Keratinocyte (primary cell): ENCODE measurements around the gene ZC3H18. TPM values are rescaled to one million over a fixed set of nuclear protein-coding genes. Genes with fewer than 3 reads are reported as not detected.

Source experiments
- DNase-seq: peaks from one replicate; pipeline ENCODE4 v3.0.0-alpha.2; 2011; ENCODE audit warnings: low read depth, missing footprints, low spot score
- FAIRE-seq: peaks from 2 replicates; lab custom pipeline; 2011; peaks lifted over from hg19 to GRCh38; lab: Jason Lieb, UNC
- H2AFZ ChIP-seq: 2 replicates; pipeline ENCODE4 v1.6.0; 2012; ENCODE audit warnings: low read length, control low read depth, inconsistent platforms; ENCODE audit not compliant: control insufficient read depth
- H3K27ac ChIP-seq: 2 replicates; pipeline ENCODE4 v1.5.1; 2011; ENCODE audit warnings: low read length; ENCODE audit not compliant: control insufficient read depth, insufficient read depth
- H3K27me3 ChIP-seq: 3 replicates; pipeline ENCODE4 v1.6.0; 2011; ENCODE audit warnings: low read length; ENCODE audit not compliant: control insufficient read depth, insufficient read depth; ENCODE audit errors: extremely low read depth
- H3K36me3 ChIP-seq, 2 experiments: 2 replicates in 1 of 2; 3 replicates in 1 of 2; pipeline ENCODE4 v1.5.1; 2011; ENCODE audit warnings: low read length in 2 of 2, mild to moderate bottlenecking in 1 of 2; ENCODE audit not compliant: control insufficient read depth in 2 of 2, insufficient read depth in 2 of 2; ENCODE audit errors: extremely low read depth in 1 of 2
- H3K4me1 ChIP-seq: 3 replicates; pipeline ENCODE4 v1.5.1; 2011; ENCODE audit warnings: low read length; ENCODE audit not compliant: control insufficient read depth, insufficient read depth; ENCODE audit errors: extremely low read depth
- H3K4me2 ChIP-seq: 3 replicates; pipeline ENCODE4 v1.6.0; 2011; ENCODE audit warnings: low read depth, low read length; ENCODE audit not compliant: control insufficient read depth, insufficient read depth; ENCODE audit errors: extremely low read depth
- H3K4me3 ChIP-seq, 3 experiments: fragments of 200-600 bp in 1 of 3; sonication (generic) in 1 of 3; 2 replicates in 2 of 3; 3 replicates in 1 of 3; pipeline ENCODE4 v1.5.1; 2011 to 2016; ENCODE audit warnings: low read length in 3 of 3, mild to moderate bottlenecking in 3 of 3, control low read depth in 2 of 3, inconsistent platforms in 1 of 3, low read depth in 1 of 3, mixed read lengths in 1 of 3, mixed run types in 1 of 3, moderate library complexity in 1 of 3; ENCODE audit not compliant: control insufficient read depth in 2 of 3, insufficient read depth in 2 of 3; ENCODE audit errors: extremely low read depth in 1 of 3
- H3K79me2 ChIP-seq: 2 replicates; pipeline ENCODE4 v1.6.0; 2012; ENCODE audit warnings: low read length; ENCODE audit not compliant: control insufficient read depth, insufficient read depth
- H3K9ac ChIP-seq: 3 replicates; pipeline ENCODE4 v1.6.0; 2011; ENCODE audit warnings: low read length; ENCODE audit not compliant: control insufficient read depth, insufficient read depth; ENCODE audit errors: extremely low read depth
- H3K9me1 ChIP-seq: 3 replicates; pipeline ENCODE4 v1.6.0; 2011; ENCODE audit warnings: low read length; ENCODE audit not compliant: control insufficient read depth, insufficient read depth; ENCODE audit errors: extremely low read depth
- H3K9me3 ChIP-seq: 2 replicates; pipeline ENCODE4 v1.5.1; 2012; ENCODE audit warnings: low read depth, low read length; ENCODE audit not compliant: control insufficient read depth
- H4K20me1 ChIP-seq: 3 replicates; pipeline ENCODE4 v1.6.0; 2011; ENCODE audit warnings: low read length; ENCODE audit not compliant: control insufficient read depth, insufficient read depth; ENCODE audit errors: extremely low read depth
- CTCF ChIP-seq, 3 experiments: IDR thresholded peaks in 1 of 3; conservative IDR thresholded peaks in 1 of 3; optimal IDR thresholded peaks in 1 of 3; 2 replicates in 2 of 3; 3 replicates in 1 of 3; pipeline versions ENCODE3 to v1.5.1; 2011; ENCODE audit warnings: low read length in 3 of 3, mild to moderate bottlenecking in 3 of 3, moderate library complexity in 2 of 3, control low read depth in 1 of 3, inconsistent platforms in 1 of 3; ENCODE audit not compliant: insufficient read depth in 2 of 3; ENCODE audit errors: extremely low read depth in 1 of 3
- EZH2 ChIP-seq: IDR thresholded peaks from one replicate; pipeline ENCODE4 v1.6.1; 2012; ENCODE audit warnings: inconsistent platforms, mild to moderate bottlenecking, low read length, moderate library complexity
- dilution Hi-C: fragments of 300-500 bp; cut with MboI; formaldehyde crosslinking; loops from one replicate; pipeline ENCODE4 v1.7.0; 2020; ENCODE audit warnings: low sequenced_read_pairs; ENCODE audit not compliant: extremely low pct_ligation_motif_present
- polyA plus RNA-seq, 5 experiments: library from polyadenylated mRNA; depleted of rRNA in 3 of 5; stranded (reverse) in 3 of 5; stranded (forward) in 1 of 5; unstranded in 1 of 5; fragments of >200 nt; gene quantifications; 1 replicate in 1 of 5; 2 replicates in 3 of 5; 3 replicates in 1 of 5; pipeline versions ENCODE4 v1.2.1 to v1.2.3, GENCODE V29; 2011 to 2012; ENCODE audit warnings: missing spikeins in 2 of 5, low read depth in 1 of 5, low replicate concordance in 1 of 5

ZC3H18 gene
- polyA plus RNA-seq, 1 donor (not counting 4 experiments of a cell fraction or from before 2014, with no cell fraction given) = 7.5 TPM

GRCh38 chr16:88678224-88678979 is 108.2 kb downstream of the ZC3H18 start:
- no peak overlapping the region for H3K27ac ChIP-seq
- no peak overlapping the region for H3K4me2 ChIP-seq

DNA sequence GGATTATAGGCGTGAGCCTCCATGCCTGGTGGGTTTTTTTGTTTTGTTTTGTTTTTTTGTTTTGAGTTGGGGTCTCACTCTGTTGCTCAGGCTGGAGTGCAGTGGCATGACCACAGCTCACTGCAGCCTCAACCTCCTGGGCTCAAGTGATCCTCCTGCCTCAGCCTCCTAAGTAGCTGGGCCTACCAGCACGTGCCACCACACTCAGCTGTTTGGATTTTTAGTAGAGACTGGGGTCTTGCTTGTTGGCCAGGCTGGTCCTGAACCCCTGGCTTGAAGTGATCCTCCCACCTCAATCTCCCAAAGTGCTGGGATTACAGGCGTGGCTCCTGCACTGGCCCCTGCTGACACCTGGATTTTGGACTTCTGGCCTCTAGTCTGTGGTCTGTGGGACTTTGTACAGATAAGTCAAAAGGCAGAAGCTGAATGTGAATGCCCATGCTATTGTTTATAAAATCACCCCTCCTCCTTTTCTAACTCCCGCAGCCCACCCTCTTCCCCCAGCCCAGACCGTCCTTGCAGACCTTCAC is 110.4 kb downstream of the ZC3H18 start:
- H3K9me1 ChIP-seq = no peaks in the 10 kb centered on the region
- H3K9ac ChIP-seq = no peak overlapping the region
- no peaks in the 10 kb centered on the region for H3K9me3 ChIP-seq
- DNase-seq (no peak), FAIRE-seq (no peak)
- H3K27me3 ChIP-seq = peaks cover 31% of the 10 kb centered on the region
- dilution Hi-C loops = no loop called here
- no peaks in the 10 kb centered on the region for H3K36me3 ChIP-seq
- no peak for TF ChIP-seq CTCF (optimal IDR thresholded peaks at IDR 0.05 in 1 of 3, IDR thresholded peaks at IDR 0.05 in 1 of 3, conservative IDR thresholded peaks at IDR 0.05 in 1 of 3; ENCODE audit: extremely low read depth in 1 of 3, insufficient read depth in 2 of 3, low read length in 3 of 3)
- TF ChIP-seq EZH2 = no peak
- no peak overlapping the region for H2AFZ ChIP-seq
- no peaks in the 10 kb centered on the region for H4K20me1 ChIP-seq
- no peak overlapping the region for H3K4me3 ChIP-seq
- H3K4me1 ChIP-seq = peaks cover 7% of the 10 kb centered on the region
- H3K4me2 ChIP-seq = no peak overlapping the region
- H3K79me2 ChIP-seq = no peaks in the 10 kb centered on the region
- no peak overlapping the region for H3K27ac ChIP-seq

More at GRCh38 chr16:88678224-88678979, 108.2 kb downstream of the ZC3H18 start:
- H3K79me2 ChIP-seq = no peaks in the 10 kb centered on the region
- H3K4me1 ChIP-seq = no peaks in the 10 kb centered on the region
- FAIRE-seq = no peak
- H3K27me3 ChIP-seq = peaks cover 16% of the 10 kb centered on the region
- H3K4me3 ChIP-seq = no peak overlapping the region
- H3K9ac ChIP-seq = no peak overlapping the region
- no peak for DNase-seq
- H2AFZ ChIP-seq = no peak overlapping the region
- TF ChIP-seq EZH2 (no peak), CTCF (optimal IDR thresholded peaks at IDR 0.05 in 1 of 3, IDR thresholded peaks at IDR 0.05 in 1 of 3, conservative IDR thresholded peaks at IDR 0.05 in 1 of 3; ENCODE audit: extremely low read depth in 1 of 3, insufficient read depth in 2 of 3, low read length in 3 of 3) (no peak)
- no peaks in the 10 kb centered on the region for H3K9me3 ChIP-seq
- H3K9me1 ChIP-seq = no peaks in the 10 kb centered on the region
- peaks cover 0 to 6% of the 10 kb centered on the region in 2 experiments for H3K36me3 ChIP-seq
- H4K20me1 ChIP-seq = no peaks in the 10 kb centered on the region
- dilution Hi-C loops = no loop called here
